Measurements from ENCODE around the gene ANGEL2.
"Not testable (repeated sequence)": the region's sequence is repeated elsewhere in the genome, so short reads cannot be mapped to it uniquely, and the experiment has no call there.

Gene ANGEL2
- total RNA-seq, result 56.1 to 74.4 reads per million in 2 experiments

GRCh38 chr1:213015099-213016050 lies at the start of gene ANGEL2:
Gene ANGEL2 (minus strand): TSS chr1:213015867. CDS start chr1:213015671, 196 bp downstream.
- peak; percentile 93 for DNase-seq (ENCODE audit: low read depth)

GRCh38 chr1:213061263-213061662 lies 45.6 kb upstream of the ANGEL2 start:
- DNase-seq (ENCODE audit: low read depth), result no peak

GRCh38 chr1:213060836-213061235 lies 45.2 kb upstream of the ANGEL2 start:
- DNase-seq (ENCODE audit: low read depth), result no peak

- DNase-seq (ENCODE audit: low read depth), result no peak
Measured at GRCh38 chr1:213057264-213058059, 41.8 kb upstream of the ANGEL2 start.

GRCh38 chr1:213055767-213056166 lies 40.1 kb upstream of the ANGEL2 start:
- no peak for DNase-seq (ENCODE audit: low read depth)

GRCh38 chr1:213054733-213055591 lies 39.3 kb upstream of the ANGEL2 start:
- DNase-seq (ENCODE audit: low read depth), result no peak

- no peak for DNase-seq (ENCODE audit: low read depth)
Measured at GRCh38 chr1:213054142-213054541, 38.5 kb upstream of the ANGEL2 start.

GRCh38 chr1:213053455-213053854 lies 37.8 kb upstream of the ANGEL2 start:
- no peak for DNase-seq (ENCODE audit: low read depth)

- DNase-seq (ENCODE audit: low read depth), result no peak
Measured at GRCh38 chr1:213051881-213052202, 36.2 kb upstream of the ANGEL2 start.

- peak; percentile 68 for DNase-seq (ENCODE audit: low read depth)
Measured at GRCh38 chr1:213051127-213051880, 35.6 kb upstream of the ANGEL2 start, which contains the start of gene RPS6KC1. Gene RPS6KC1 (plus strand): TSS chr1:213051241. CDS start chr1:213051405, 164 bp downstream.

- DNase-seq (ENCODE audit: low read depth), result no peak
Measured at GRCh38 chr1:213050745-213051126, 35.1 kb upstream of the ANGEL2 start.

GRCh38 chr1:213049232-213049631 lies 33.6 kb upstream of the ANGEL2 start:
- DNase-seq (ENCODE audit: low read depth), result no peak

- not testable (repeated sequence) for DNase-seq (ENCODE audit: low read depth)
Measured at GRCh38 chr1:213045321-213046226, 29.9 kb upstream of the ANGEL2 start.

GRCh38 chr1:213041443-213041842 lies 25.8 kb upstream of the ANGEL2 start:
- no peak for DNase-seq (ENCODE audit: low read depth)

- DNase-seq (ENCODE audit: low read depth), result no peak
Measured at GRCh38 chr1:213035573-213035972, 19.9 kb upstream of the ANGEL2 start.

- no peak for DNase-seq (ENCODE audit: low read depth)
Measured at GRCh38 chr1:213034713-213035112, 19.0 kb upstream of the ANGEL2 start.

- DNase-seq (ENCODE audit: low read depth), result no peak
Measured at GRCh38 chr1:213032651-213033050, 17.0 kb upstream of the ANGEL2 start.

- not testable (repeated sequence) for DNase-seq (ENCODE audit: low read depth)
Measured at GRCh38 chr1:213027024-213027423, 11.4 kb upstream of the ANGEL2 start.

- no peak for DNase-seq (ENCODE audit: low read depth)
Measured at GRCh38 chr1:213020016-213020415, 4.3 kb upstream of the ANGEL2 start.

GRCh38 chr1:213019450-213019849 lies 3.8 kb upstream of the ANGEL2 start:
- DNase-seq (ENCODE audit: low read depth), result no peak

Data from T follicular helper cell (primary cell).